ENCODE results near the gene COMT. TPM values are rescaled to one million over a fixed set of nuclear protein-coding genes. Genes with fewer than 3 reads are reported as not detected.

Gene COMT
- total and polyA plus RNA-seq, 4 donors: 75.3 to 430 (median 146) TPM

- H3K9ac ChIP-seq (ENCODE audit: low read depth in 1 of 2, low read length in 2 of 2): no peak overlapping the region
- H3K4me1 ChIP-seq (ENCODE audit: control insufficient read depth in 4 of 4, insufficient read depth in 4 of 4, low read length in 3 of 4): peaks cover 29 to 74% (median 50%) of the 10 kb centered on the region in 4 donors
These were observed 23.3 kb downstream of the COMT start for GRCh38 chr22:19964701-19965386.

GRCh38 chr22:19965771-19966709 is 24.5 kb downstream of the COMT start:
- TF ChIP-seq RAD21 (IDR thresholded peaks at IDR 0.05): peak in 1 of 2 donors; percentile 38
- no peak for TF ChIP-seq RXRA (IDR thresholded peaks at IDR 0.05)
- TF ChIP-seq, protein P1, sequence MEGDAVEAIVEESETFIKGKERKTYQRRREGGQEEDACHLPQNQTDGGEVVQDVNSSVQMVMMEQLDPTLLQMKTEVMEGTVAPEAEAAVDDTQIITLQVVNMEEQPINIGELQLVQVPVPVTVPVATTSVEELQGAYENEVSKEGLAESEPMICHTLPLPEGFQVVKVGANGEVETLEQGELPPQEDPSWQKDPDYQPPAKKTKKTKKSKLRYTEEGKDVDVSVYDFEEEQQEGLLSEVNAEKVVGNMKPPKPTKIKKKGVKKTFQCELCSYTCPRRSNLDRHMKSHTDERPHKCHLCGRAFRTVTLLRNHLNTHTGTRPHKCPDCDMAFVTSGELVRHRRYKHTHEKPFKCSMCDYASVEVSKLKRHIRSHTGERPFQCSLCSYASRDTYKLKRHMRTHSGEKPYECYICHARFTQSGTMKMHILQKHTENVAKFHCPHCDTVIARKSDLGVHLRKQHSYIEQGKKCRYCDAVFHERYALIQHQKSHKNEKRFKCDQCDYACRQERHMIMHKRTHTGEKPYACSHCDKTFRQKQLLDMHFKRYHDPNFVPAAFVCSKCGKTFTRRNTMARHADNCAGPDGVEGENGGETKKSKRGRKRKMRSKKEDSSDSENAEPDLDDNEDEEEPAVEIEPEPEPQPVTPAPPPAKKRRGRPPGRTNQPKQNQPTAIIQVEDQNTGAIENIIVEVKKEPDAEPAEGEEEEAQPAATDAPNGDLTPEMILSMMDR (IDR thresholded peaks at IDR 0.05; ENCODE audit: low read depth, low read length, missing input control): peak; percentile 16
- TF ChIP-seq HNF4G (IDR thresholded peaks at IDR 0.05): no peak
- DNase-seq (ENCODE audit: low spot score): no peak
- no peaks in the 10 kb centered on the region for H3K27me3 ChIP-seq (ENCODE audit: control insufficient read depth in 4 of 4, insufficient read depth in 4 of 4, low read length in 3 of 4)
- no peak overlapping the region for H3K9ac ChIP-seq (ENCODE audit: low read depth in 1 of 2, low read length in 2 of 2)
- no peaks in the 10 kb centered on the region for H3K9me3 ChIP-seq (ENCODE audit: control insufficient read depth in 4 of 4, low read length in 3 of 4)
- peaks cover 26 to 73% (median 47%) of the 10 kb centered on the region in 4 donors for H3K4me1 ChIP-seq (ENCODE audit: control insufficient read depth in 4 of 4, insufficient read depth in 4 of 4, low read length in 3 of 4)
- WGBS: 84% methylated on average over 10 of the region's 10 CpGs
- peaks cover 3 to 30% (median 9%) of the 10 kb centered on the region in 4 donors for H3K36me3 ChIP-seq (ENCODE audit: control insufficient read depth in 4 of 4, insufficient read depth in 3 of 4, low read depth in 1 of 4, low read length in 3 of 4)
- H3K27ac ChIP-seq (ENCODE audit: low read depth in 1 of 2, low read length in 2 of 2): peak overlapping the region in 1 of 2 donors; percentile 5
- no peak overlapping the region for H3K4me3 ChIP-seq (ENCODE audit: low read depth in 1 of 3, low read length in 3 of 3)

More at GRCh38 chr22:19964701-19965386, 23.3 kb downstream of the COMT start:
- Histone ChIP-seq H3K27ac (ENCODE audit: low read depth in 1 of 2, low read length in 2 of 2) (peak overlapping the region in 1 of 2 donors; percentile 93), H3K9me3 (ENCODE audit: control insufficient read depth in 4 of 4, low read length in 3 of 4) (no peaks in the 10 kb centered on the region), H3K36me3 (ENCODE audit: control insufficient read depth in 4 of 4, insufficient read depth in 3 of 4, low read depth in 1 of 4, low read length in 3 of 4) (peaks cover 3 to 30% (median 9%) of the 10 kb centered on the region in 4 donors), H3K4me3 (ENCODE audit: low read depth in 1 of 3, low read length in 3 of 3) (no peak overlapping the region), H3K27me3 (ENCODE audit: control insufficient read depth in 4 of 4, insufficient read depth in 4 of 4, low read length in 3 of 4) (no peaks in the 10 kb centered on the region)
- no peak for DNase-seq (ENCODE audit: low spot score)
- TF ChIP-seq YY1 (IDR thresholded peaks at IDR 0.05): no peak
- WGBS: 93% methylated on average over 15 of the region's 15 CpGs

- H3K9ac ChIP-seq (ENCODE audit: low read depth in 1 of 2, low read length in 2 of 2): no peak overlapping the region
- H3K27ac ChIP-seq (ENCODE audit: low read depth in 1 of 2, low read length in 2 of 2): peak overlapping the region; percentile 64 to 77
- peaks cover 29 to 74% (median 48%) of the 10 kb centered on the region in 4 donors for H3K4me1 ChIP-seq (ENCODE audit: control insufficient read depth in 4 of 4, insufficient read depth in 4 of 4, low read length in 3 of 4)
- H3K9me3 ChIP-seq (ENCODE audit: control insufficient read depth in 4 of 4, low read length in 3 of 4): no peaks in the 10 kb centered on the region
- no peaks in the 10 kb centered on the region for H3K27me3 ChIP-seq (ENCODE audit: control insufficient read depth in 4 of 4, insufficient read depth in 4 of 4, low read length in 3 of 4)
- no peak overlapping the region for H3K4me3 ChIP-seq (ENCODE audit: low read depth in 1 of 3, low read length in 3 of 3)
- no peak for DNase-seq (ENCODE audit: low spot score)
- WGBS: 74% methylated on average over 20 of the region's 20 CpGs
- peaks cover 3 to 30% (median 9%) of the 10 kb centered on the region in 4 donors for H3K36me3 ChIP-seq (ENCODE audit: control insufficient read depth in 4 of 4, insufficient read depth in 3 of 4, low read depth in 1 of 4, low read length in 3 of 4)
- TF ChIP-seq NR2F2 (IDR thresholded peaks at IDR 0.05) (no peak), YY1 (IDR thresholded peaks at IDR 0.05) (no peak), JUND (IDR thresholded peaks at IDR 0.05) (no peak), TAF1 (conservative IDR thresholded peaks at IDR 0.05) (no peak), SP1 (IDR thresholded peaks at IDR 0.05) (no peak), RXRA (IDR thresholded peaks at IDR 0.05) (no peak), HNF4A (conservative IDR thresholded peaks at IDR 0.05) (no peak), ZBTB33 (IDR thresholded peaks at IDR 0.05) (no peak), RAD21 (IDR thresholded peaks at IDR 0.05) (no peak), HNF4G (IDR thresholded peaks at IDR 0.05) (no peak)
- TF ChIP-seq, protein P1 (IDR thresholded peaks at IDR 0.05; ENCODE audit: low read depth, low read length, missing input control): no peak
- TF ChIP-seq, protein P2, sequence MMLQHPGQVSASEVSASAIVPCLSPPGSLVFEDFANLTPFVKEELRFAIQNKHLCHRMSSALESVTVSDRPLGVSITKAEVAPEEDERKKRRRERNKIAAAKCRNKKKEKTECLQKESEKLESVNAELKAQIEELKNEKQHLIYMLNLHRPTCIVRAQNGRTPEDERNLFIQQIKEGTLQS (IDR thresholded peaks at IDR 0.05): no peak
These were observed 25.6 kb downstream of the COMT start for GRCh38 chr22:19966908-19967750.

Data from liver (tissue), 9 donors.